GM18873 (cell line): ENCODE results near the gene IL19.

Source experiments
- ATAC-seq: cut with Tn5 transposase; IDR thresholded peaks from one replicate; pipeline ENCODE4 v1.9.1; 2021; ENCODE audit warnings: mild to moderate bottlenecking, moderate library complexity, moderate number of reproducible peaks; ENCODE audit not compliant: unreplicated experiment, low FRiP score

Gene IL19

DNA sequence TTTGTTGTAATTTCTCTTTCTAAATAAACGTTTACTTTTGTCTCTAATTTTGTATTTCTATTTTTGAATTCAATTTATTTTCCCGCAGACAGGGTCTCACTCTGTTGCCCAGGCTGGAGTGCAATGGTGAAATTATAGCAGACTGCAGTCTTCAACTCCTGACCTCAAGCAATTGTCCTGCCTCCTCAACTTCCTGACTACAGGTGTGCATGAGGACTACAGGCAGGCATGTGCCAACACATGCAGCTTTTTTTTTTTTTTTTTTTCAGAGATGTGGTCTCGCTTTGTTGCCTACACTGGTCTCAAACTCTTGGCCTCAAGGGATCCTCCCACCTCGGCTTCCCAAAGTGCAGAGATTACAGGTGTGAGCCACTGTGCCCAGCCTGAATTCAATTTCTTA, 58.2 kb downstream of the IL19 start:
- ATAC-seq, result no peak

DNA sequence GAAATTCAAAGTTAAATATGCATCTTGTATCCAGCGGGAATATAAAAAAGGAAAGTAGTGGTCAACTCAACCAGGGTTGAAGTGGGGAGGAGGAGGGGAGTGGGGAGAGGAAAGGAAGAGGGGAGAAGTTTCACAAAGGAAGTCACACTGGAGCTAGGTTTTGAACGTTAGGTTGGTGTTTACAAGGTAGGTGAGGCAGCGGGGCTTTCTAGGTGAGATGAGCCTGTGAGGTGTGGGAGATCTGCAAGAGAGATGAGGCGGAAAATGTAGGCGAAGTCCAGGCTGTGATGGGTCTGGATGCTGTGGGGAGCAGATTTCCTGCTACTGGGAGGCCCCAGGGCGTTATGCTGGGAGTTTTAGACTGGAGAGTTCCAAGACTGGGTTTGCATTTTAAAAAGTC, 58.7 kb downstream of the IL19 start:
- no peak for ATAC-seq

DNA sequence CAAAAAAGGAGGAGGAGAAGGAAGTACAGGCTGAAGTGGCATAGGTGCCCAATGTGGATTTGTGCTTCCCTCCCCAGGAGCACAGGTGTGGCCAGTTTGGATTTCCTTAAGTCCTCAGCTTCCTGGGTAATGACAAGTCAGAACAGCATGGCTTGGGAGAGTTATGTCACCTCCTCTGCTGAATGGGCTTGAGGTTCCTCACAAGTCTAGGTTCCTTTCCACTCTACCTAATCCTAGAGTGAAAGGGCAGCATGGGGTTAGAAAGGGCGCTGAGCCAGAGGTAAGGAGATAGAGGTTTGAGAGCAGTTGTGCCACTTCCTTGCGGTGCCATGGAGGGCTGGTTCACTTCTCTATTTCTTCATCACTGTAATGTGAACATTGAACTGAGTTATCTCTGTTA, 59.3 kb downstream of the IL19 start:
- no peak for ATAC-seq

DNA sequence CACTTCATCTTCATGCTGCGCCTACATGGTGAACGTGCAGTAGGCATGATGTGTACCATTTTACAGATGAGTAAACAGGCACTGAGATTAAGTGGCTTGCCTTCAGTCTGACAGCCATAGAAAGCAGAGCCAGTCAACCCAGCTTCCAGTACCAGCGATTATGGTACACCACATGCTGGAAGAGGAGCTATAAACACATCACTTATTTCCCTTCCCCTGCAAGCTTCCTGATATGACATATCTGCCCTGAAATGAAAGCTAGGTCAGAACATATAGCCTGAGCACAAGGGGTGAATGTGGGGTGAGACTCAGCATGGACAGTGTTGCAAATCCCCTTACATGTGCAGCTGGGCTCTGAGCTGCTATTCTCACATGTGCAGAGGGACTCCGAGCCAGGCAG, 61.1 kb downstream of the IL19 start:
- no peak for ATAC-seq

DNA sequence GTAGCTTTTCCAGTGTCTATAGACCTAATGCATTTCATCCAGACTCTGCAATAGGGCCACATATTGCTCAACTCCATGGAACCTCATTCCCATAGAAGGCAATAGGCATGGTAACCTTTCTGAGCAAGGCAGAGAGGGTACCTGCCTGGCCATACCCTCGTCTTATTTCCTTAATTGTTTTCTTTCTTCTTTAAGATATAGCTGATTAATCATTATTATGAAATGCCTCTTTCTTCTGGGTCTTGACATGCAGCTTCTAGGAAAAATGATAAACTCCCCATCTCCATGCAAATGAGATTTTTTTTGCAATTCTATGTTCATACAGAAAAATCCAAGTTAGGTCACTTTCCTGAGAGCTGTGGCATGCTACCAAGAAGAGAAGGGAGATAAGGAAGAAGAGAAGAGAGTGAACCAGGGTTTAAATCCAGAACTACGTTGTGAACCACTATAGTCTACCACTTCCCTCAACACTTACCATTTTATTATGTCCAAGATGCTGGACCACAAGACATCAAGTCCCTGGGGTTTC, 61.8 kb downstream of the IL19 start:
- no peak for ATAC-seq

DNA sequence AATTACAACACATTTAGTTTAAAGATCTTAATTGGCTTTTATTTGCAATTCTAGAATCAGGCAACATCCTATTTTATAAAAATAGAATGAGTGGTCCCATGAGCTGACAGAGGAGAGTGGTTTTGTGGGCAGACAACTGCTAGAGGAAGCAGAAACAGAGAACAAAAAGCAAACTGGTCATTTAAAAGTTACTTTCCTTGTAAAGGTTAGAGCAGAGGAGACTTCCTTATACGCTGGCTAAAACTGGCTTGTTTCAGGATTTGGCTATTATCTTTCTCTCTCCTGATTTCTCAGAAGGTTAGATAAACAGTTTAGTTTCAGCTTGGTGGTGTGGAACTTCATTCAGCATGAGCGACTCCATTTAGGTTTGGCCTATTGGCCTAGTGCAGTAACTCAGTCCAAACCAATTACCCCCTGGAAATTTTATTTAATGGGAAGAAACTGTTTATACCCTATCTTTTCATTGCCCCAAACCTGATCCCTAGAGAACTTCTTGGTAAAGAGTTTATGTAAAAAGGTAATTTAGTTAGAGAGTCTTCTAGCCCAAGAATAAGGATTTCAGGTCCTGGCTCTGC, 62.6 kb downstream of the IL19 start:
- no peak for ATAC-seq

DNA sequence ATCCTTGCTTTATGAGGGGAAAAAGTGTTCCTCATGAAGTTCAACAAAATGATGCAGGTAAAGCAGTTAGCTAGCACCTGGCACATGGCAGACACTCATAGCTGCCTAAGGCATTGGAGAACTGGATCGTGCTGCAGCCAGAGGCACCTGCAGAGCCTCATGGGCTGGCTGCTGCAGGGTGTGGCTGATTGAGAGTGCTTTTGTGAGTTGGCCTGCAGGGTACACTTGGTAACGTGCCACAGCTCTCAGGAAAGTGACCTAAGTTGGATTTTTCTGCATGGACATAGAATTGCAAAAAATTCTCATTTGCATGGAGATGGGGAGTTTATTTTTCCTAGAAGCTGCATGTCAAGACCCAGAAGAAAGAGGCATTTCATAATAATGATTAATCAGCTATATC, 63.2 kb downstream of the IL19 start:
- ATAC-seq, result no peak

DNA sequence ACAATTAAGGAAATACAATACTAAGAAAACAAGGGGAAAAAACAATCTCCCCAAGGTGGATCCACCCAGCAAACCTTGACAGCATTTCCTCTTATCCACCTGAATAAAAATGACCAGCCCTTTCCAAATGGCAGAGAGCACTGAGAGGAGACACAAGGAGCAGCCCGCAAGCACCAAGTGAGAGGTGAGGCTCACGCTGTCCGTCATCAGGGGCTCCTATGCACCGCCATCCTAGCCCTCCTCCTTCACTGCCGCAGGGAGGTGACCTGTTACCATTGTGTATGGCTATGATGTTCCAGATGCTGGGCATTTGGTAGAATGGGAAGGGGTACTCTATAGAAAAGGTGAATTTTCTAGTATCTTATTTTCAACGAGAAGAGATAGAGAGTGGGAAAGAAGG, 63.6 kb downstream of the IL19 start:
- ATAC-seq, result no peak

DNA sequence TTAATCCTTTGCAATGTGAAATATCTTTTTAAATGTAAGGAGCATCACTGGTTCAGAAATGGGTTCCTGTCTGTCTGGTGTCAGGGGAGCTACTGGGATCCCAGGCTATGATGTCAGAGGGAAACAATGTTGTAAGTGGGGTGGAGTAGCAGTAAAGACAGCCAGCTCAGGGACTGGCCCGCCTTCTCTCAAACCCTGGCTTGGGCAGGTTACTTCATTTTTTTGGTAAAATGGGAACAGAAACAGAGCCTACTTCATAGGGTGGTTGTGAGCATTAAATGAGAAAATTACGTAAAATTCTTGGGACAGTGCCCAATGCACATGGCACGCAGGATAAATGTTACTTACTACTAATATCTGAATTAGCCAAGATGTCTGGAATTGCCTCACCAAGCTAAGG, 64.1 kb downstream of the IL19 start:
- ATAC-seq, result no peak

DNA sequence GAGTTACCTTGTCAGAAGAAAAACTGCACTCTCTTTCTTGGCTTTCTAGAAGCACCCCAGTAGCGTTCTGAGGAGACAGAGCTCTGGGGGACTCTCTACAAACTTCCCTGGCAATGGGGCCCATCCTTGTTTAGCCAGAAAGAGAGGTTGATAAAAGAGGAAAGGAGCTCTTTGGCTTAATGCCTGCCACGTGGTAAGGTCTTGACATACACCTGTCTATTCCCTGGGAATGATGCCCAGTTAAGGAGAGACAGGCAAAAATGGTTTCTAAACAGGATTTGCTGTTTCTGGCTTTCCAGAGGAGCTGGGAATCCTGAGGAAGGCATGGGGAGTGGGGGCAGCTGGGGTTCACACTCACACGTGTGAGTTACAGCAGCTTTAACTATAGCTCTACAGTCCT, 64.6 kb downstream of the IL19 start:
- ATAC-seq, result no peak

DNA sequence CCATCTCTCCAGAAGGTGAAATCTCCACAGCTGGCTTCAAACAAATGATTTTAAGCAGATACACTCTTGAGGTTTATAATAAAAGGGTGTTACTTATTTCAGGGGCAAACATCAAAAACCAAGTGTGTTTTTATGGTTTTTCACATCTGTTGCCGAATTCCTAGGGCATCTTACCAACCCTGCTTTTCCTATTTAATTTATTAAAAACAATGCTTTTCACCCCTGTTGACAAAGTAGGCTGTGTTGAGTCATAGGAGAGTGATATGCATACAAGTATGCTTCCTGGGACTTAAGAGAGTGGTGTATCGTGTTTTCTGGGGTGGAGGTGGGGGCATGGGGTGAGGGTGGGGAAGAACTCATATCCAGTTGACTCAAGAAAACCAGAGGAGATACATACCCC, 65.5 kb downstream of the IL19 start:
- no peak for ATAC-seq

DNA sequence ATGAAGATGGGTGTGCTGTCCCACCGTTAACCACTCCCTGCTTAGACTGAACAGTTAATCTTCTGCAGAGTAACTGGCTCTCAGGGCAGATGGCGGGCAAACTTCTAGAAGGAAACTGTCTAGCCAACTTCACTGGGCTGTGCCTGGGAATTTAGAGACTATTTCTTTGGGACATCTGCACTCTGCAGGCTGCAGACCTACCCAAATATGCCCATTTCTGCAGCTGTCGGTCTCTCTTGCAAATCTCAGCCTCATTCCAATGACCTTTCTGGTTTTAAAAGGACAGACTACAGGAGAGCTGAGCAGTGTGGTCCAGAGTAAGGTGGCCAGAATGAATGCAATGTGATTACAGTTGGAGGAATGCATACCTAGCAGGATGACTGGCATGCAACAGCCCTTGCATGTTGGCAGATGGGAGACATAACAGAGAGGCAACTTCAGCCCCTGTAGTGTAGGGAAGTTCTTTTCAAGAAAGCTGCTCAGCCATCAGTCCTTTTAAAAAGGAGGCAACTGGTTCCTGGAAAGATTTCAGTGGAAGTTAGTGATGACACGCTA, 68.5 kb downstream of the IL19 start:
- ATAC-seq, result no peak

DNA sequence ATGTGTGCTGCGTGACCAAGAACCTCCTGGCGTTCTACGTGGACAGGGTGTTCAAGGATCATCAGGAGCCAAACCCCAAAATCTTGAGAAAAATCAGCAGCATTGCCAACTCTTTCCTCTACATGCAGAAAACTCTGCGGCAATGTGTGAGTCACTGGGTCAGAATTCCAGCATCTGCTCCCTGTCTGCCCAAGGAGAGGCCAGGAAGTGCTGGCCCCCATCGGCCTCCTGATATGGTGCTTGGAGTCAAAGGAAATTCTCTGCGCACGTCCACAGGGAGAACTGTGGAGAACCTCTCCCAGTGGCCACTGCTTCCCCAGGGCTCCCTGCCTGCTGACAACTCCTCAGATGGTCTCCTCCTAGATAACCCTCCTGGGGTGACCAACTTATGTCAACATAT, 69.3 kb downstream of the IL19 start:
- ATAC-seq, result no peak

DNA sequence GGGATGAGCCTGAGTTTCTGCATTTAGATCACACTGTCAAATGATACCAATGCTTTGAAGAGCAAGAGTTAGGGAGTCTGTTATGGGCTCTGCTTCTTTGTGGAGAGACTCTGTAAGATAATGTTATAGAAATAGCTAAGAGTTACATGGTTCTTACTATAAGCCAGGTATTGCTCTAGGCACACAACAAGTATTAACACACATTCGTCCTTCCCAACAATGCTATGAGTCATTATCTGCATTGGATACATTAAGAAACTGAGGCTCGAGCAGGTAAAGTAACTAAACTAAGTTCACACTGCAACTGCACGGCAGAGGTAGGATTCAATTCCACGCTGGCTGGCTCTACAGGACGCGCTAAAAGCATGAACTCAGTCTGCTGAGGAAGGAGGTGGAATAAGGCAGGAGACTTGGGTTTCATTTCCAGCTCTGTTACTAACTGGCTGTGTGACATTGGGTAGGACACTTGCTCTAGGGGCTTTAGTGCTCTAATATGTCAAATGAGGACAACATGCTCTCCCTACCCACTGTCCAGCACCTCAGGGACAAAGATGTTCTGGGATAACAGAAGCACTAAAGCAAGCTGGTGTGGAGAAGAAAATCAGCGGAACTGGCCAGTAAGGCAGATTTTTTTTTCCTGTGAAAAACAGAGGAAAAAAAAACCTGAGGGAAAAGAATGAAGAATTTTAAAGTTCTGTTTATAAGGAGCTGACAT, 71.2 kb downstream of the IL19 start:
- ATAC-seq, result no peak

DNA sequence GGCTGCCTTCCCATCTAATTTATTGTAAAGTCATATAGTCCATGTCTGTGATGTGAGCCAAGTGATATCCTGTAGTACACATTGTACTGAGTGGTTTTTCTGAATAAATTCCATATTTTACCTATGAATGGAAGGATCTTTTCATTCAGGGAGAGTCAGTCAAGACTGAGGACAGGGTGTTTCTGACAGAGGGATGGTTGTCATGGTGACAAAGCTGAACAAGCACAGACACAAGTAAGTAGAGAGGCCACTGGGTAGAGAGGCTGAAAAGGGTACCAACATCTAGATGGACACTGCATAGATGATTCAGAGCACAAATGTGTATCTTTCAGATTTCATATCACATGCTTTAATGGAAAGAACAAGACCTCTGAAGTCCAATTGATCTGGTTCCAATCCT, 72.3 kb downstream of the IL19 start:
- no peak for ATAC-seq

DNA sequence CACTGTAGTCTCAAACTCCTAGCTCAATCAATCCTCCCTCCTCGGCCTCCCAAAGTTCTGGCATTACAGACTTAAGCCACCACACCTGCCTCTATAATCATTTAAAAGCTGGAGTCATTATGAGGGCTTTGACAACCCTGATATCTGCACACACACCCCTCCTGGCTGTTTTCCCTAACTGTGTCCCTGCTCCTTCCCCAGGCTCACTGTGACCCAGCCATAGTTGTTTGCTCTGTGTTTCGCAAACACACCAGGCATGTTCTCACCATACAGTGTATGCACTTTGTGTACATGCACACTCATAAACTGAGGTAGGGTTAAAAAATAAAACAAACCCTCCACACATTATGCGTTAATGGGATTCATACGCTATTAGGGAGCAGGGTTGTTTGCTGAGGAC, 73.1 kb downstream of the IL19 start:
- no peak for ATAC-seq

DNA sequence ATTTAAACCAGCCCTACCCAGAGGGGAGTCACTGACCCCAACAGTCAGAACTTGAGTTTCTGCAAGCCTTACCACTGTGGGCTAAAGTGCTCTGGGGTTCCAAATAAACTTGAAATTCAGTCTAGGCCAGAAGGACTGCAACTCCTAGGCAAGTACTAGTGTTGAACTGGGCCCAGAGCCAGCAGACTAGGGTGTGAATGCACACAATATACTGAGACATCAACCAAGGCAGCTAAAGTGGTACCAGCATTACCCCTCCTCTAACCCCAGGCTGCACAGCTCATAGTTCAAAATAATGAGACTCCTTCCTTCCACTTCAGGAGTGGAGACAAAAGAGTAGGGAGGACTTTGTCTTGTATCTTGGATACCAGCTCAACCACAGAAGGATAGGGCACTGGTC, 75.9 kb downstream of the IL19 start:
- ATAC-seq, result no peak

DNA sequence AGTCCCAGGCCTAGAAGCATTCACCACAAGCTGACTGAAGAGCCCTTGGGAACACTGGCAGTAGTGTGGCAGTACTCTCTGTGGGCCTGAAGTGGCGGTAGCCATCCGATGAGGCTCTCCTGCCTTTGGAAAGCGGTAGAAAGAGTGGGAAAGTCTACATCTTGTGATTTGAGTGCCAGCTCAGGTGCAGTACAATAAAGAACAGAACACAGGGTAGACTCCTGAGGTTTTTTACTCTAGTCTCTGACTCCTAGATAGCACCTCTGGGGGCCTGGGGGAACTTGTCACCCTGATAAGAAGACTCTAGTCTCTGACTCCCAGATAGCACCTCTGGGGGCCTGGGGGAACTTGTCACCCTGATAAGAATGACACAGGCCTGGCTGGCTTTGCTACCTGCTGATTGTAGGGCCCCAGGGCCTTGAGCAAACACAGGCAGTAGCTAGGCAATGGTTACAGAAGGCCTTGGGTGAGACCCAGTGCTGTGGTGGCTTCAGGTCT, 76.8 kb downstream of the IL19 start:
- ATAC-seq, result no peak

DNA sequence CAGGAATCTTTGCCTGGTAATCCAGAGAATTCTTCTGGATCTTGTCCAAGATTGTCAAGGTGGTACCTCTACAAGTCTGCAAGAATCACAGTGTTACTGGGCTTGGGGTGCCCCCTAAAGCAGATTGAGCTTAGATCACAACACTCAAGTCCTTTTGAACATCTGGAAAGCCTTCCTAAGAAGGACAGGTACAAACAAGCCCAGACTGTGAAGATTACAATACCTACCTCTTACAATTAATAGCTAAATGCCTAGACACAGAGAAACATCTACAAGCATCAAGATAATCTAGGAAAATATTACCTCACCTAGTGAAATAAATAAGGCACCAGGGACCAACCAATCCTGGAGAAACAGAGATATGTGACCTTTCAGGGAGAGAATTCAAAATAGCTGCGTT, 77.4 kb downstream of the IL19 start:
- no peak for ATAC-seq

DNA sequence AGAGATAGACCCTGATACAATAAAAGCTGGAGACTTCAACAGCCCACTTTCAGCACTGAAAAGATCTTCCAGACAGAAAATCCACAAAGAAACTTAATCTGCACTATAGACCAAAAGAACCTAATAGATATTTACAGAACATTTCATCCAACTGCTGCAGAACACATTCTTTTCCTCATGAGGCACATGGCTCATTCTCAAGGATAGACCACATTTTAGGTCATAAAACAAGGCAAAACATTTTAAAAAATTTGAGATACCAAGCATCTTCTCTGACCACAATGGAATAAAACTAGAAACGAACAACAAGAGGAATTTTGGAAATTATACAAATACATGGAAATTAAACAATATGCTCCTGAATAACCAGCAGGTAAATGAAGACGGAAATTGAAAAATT, 79.8 kb downstream of the IL19 start:
- no peak for ATAC-seq

DNA sequence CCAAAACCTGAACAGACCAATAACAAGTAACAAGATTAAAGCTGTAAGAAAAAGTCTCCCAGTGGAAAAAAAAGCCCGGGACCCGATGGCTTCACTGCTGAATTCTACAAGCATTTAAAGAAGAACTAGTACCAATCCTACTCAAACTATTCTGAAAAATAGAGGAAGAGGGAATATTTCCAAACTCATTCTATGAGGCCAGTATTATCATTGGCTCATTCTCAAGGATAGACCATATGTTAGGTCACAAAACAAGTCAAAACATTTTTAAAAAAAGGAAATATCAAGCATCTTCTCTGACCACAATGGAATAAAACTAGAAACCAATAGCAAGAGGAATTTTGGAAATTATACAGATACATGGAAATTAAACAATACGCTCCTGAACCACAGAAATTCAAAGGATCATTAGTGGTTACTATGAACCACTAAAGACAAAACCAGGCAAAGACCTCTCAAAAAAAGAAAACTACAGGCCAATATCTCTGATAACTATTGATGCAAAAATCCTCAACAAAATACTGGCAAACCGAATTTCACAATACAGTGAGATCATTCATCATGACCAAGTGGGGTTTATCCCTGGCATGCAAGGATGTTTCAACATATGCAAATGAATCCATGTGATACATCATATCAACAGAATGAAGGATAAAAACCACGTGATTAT, 80.9 kb downstream of the IL19 start:
- ATAC-seq, result no peak
